Measurements from ENCODE around the gene STX1B.

GRCh38 chr16:30984669-30985400, 25.6 kb downstream of the STX1B start, which contains the start of gene HSD3B7:
- TF ChIP-seq CTCF (conservative IDR thresholded peaks at IDR 0.05; ENCODE audit: low read length) (peak; percentile 88), EZH2phosphoT487 (IDR thresholded peaks at IDR 0.05; ENCODE audit: borderline replicate concordance, low read depth, low read length) (no peak)
